Lung (tissue), 12 donors: ENCODE data around the gene COA1. TPM values are rescaled to one million over a fixed set of nuclear protein-coding genes. Genes with fewer than 3 reads are reported as not detected.
"Not testable (repeated sequence)": the region's sequence is repeated elsewhere in the genome, so short reads cannot be mapped to it uniquely, and the experiment has no call there.

ENCODE experiments used
- ATAC-seq: fragments of 200-7000 bp; cut with Tn5 transposase; one replicate; pipeline ENCODE4 v1.9.1; 2020; ENCODE audit warnings: moderate number of reproducible peaks; ENCODE audit not compliant: insufficient read depth, low FRiP score
- DNase-seq, 3 donors: peaks; one replicate each; pipeline ENCODE4 v3.0.0-alpha.2; 2013 to 2017
- H3K27ac ChIP-seq, 2 donors: one replicate each; pipeline ENCODE4 v1.5.1; 2013; ENCODE audit warnings: mild to moderate bottlenecking in 2 of 2, moderate library complexity in 2 of 2, control low read depth in 1 of 2, inconsistent platforms in 1 of 2, low read depth in 1 of 2, low read length in 1 of 2
- H3K27me3 ChIP-seq, 3 donors: one replicate each; pipeline ENCODE4 v1.5.1; 2013; ENCODE audit warnings: low read length in 2 of 3; ENCODE audit not compliant: control insufficient read depth in 3 of 3, insufficient read depth in 3 of 3
- H3K36me3 ChIP-seq, 4 donors: one replicate each; pipeline ENCODE4 v1.5.1; 2013; ENCODE audit warnings: low read length in 4 of 4, mild to moderate bottlenecking in 1 of 4, moderate library complexity in 1 of 4; ENCODE audit not compliant: control insufficient read depth in 4 of 4, insufficient read depth in 4 of 4
- H3K4me1 ChIP-seq, 5 donors: one replicate each; pipeline ENCODE4 v1.5.1; 2013; ENCODE audit warnings: low read length in 5 of 5, mild to moderate bottlenecking in 2 of 5, moderate library complexity in 1 of 5; ENCODE audit not compliant: control insufficient read depth in 5 of 5, insufficient read depth in 5 of 5
- H3K4me3 ChIP-seq: one replicate; pipeline ENCODE4 v1.5.1; 2013; ENCODE audit warnings: mild to moderate bottlenecking, control low read depth, moderate library complexity
- H3K9ac ChIP-seq, 2 donors: one replicate each; pipeline ENCODE4 v1.5.1; 2013; ENCODE audit warnings: low read length in 2 of 2, control low read depth in 1 of 2; ENCODE audit not compliant: insufficient read depth in 1 of 2
- H3K9me3 ChIP-seq, 4 donors: one replicate each; pipeline ENCODE4 v1.5.1; 2013; ENCODE audit warnings: low read length in 3 of 4, mild to moderate bottlenecking in 1 of 4, moderate library complexity in 1 of 4; ENCODE audit not compliant: control insufficient read depth in 4 of 4, insufficient read depth in 3 of 4
- CTCF ChIP-seq: IDR thresholded peaks from 2 replicates; pipeline ENCODE4 v1.5.1; 2012; ENCODE audit warnings: mild to moderate bottlenecking; ENCODE audit errors: control extremely low read depth, extremely low read depth
- WGBS, 2 donors: extraction: QIAGEN DNeasy Blood & Tissue Kit; methylation state at CpG; one replicate each; pipeline ENCODE4 v1.1.7; 2013; 5-methylcytosine and 5-hydroxymethylcytosine counted together
- polyA plus RNA-seq, 2 donors: library from polyadenylated mRNA; stranded (reverse); fragments of 200-250 nt; gene quantifications; one replicate each; pipeline ENCODE4 v1.2.1, GENCODE V29; 2013
- total RNA-seq, 2 donors: library from RNA; depleted of rRNA in 1 of 2; stranded (reverse); fragments of >200 nt in 1 of 2; gene quantifications; one replicate each; pipeline ENCODE4 v1.2.1, GENCODE V29; 2014 to 2021
- donor health status: control.
- donor health status: control.
- donor health status: Bipolar disorder and iron deficiency.
- donor health status: healthy.
- donor health status: DM: yes; HTN: yes; CAD: no.

Gene COA1
- total and polyA plus RNA-seq, 4 donors = 35.0 to 92.1 (median 42.6) TPM

GRCh38 chr7:43711503-43711902, 17.8 kb downstream of the COA1 start:
- Histone ChIP-seq H3K27ac (no peak overlapping the region), H3K9me3 (no peaks in the 10 kb centered on the region), H3K27me3 (no peaks in the 10 kb centered on the region), H3K9ac (no peak overlapping the region), H3K4me3 (no peak overlapping the region), H3K4me1 (peaks cover 0 to 4% (median 0%) of the 10 kb centered on the region in 5 donors), H3K36me3 (no peaks in the 10 kb centered on the region)
- no peak for DNase-seq
- TF ChIP-seq CTCF = no peak
- WGBS, 2 donors = 94 to 96% methylated on average over 1 of the region's 1 CpG
- no peak for ATAC-seq

GRCh38 chr7:43708055-43708454, 21.3 kb downstream of the COA1 start:
- H3K4me1 ChIP-seq, H3K9me3 ChIP-seq, H3K27me3 ChIP-seq, DNase-seq, H3K9ac ChIP-seq, H3K4me3 ChIP-seq, ATAC-seq, H3K27ac ChIP-seq: not testable (repeated sequence)
- peaks cover 0 to 10% (median 1%) of the 10 kb centered on the region in 4 donors for H3K36me3 ChIP-seq
- 98 to 99% methylated on average over 9 of the region's 9 CpGs for WGBS, 2 donors

- ATAC-seq = no peak
- Histone ChIP-seq H3K27me3 (no peaks in the 10 kb centered on the region), H3K9me3 (no peaks in the 10 kb centered on the region), H3K36me3 (peaks cover 0 to 10% (median 1%) of the 10 kb centered on the region in 4 donors), H3K4me3 (no peak overlapping the region), H3K4me1 (peaks cover 0 to 2% (median 0%) of the 10 kb centered on the region in 5 donors), H3K9ac (no peak overlapping the region), H3K27ac (no peak overlapping the region)
- WGBS, 2 donors = 93 to 98% methylated on average over 1 of the region's 1 CpG
- no peak for DNase-seq
- no peak for TF ChIP-seq CTCF
These were observed 25.8 kb downstream of the COA1 start for GRCh38 chr7:43703573-43703972.

- TF ChIP-seq CTCF = no peak
- no peaks in the 10 kb centered on the region for H3K9me3 ChIP-seq
- WGBS, 2 donors = 48 to 74% methylated on average over 1 of the region's 1 CpG
These were observed 26.3 kb downstream of the COA1 start for GRCh38 chr7:43702974-43703373.

More at GRCh38 chr7:43702974-43703373, 26.3 kb downstream of the COA1 start:
- no peak overlapping the region for H3K4me3 ChIP-seq
- DNase-seq (no peak), ATAC-seq (no peak)
- H3K27me3 ChIP-seq = no peaks in the 10 kb centered on the region
- peaks cover 0 to 10% (median 1%) of the 10 kb centered on the region in 4 donors for H3K36me3 ChIP-seq
- H3K4me1 ChIP-seq = peaks cover 0 to 2% (median 0%) of the 10 kb centered on the region in 5 donors
- no peak overlapping the region for H3K27ac ChIP-seq
- no peak overlapping the region for H3K9ac ChIP-seq
